Trophoblast cell (in vitro differentiated cells and primary cell): ENCODE measurements around the gene POTEF.
A peak's percentile ranks its signal among the peaks of the same experiment; 100 is the strongest.
"Not testable (repeated sequence)": the region's sequence is repeated elsewhere in the genome, so short reads cannot be mapped to it uniquely, and the experiment has no call there.

Experiments used
- DNase-seq, 2 donors: peaks; one replicate each; pipeline ENCODE4 v3.0.0-alpha.2; 2016
- H2AFZ ChIP-seq: 2 replicates; pipeline ENCODE4 v1.6.1; 2013; ENCODE audit warnings: low read length, moderate library complexity, mild to moderate bottlenecking; ENCODE audit not compliant: insufficient read depth, poor library complexity
- H2AK5ac ChIP-seq: 2 replicates; pipeline ENCODE4 v1.6.1; 2013; ENCODE audit warnings: mild to moderate bottlenecking, low read length
- H2BK120ac ChIP-seq: 2 replicates; pipeline ENCODE4 v1.6.1; 2013; ENCODE audit warnings: low read length, mild to moderate bottlenecking, moderate library complexity; ENCODE audit not compliant: insufficient read depth, poor library complexity
- H2BK12ac ChIP-seq: 2 replicates; pipeline ENCODE4 v1.6.1; 2013; ENCODE audit warnings: mild to moderate bottlenecking, low read length, moderate library complexity
- H2BK5ac ChIP-seq: 2 replicates; pipeline ENCODE4 v1.6.1; 2013; ENCODE audit warnings: low read length, low read depth, moderate library complexity, mild to moderate bottlenecking; ENCODE audit not compliant: poor library complexity
- H3K14ac ChIP-seq: 2 replicates; pipeline ENCODE4 v1.6.1; 2013; ENCODE audit warnings: mild to moderate bottlenecking, low read length
- H3K18ac ChIP-seq: 2 replicates; pipeline ENCODE4 v1.6.1; 2013; ENCODE audit warnings: mild to moderate bottlenecking, low read length
- H3K23ac ChIP-seq: 2 replicates; pipeline ENCODE4 v1.6.1; 2013; ENCODE audit warnings: low read length
- H3K27ac ChIP-seq: 2 replicates; pipeline ENCODE4 v1.5.1; 2013; ENCODE audit warnings: low read depth, mild to moderate bottlenecking, inconsistent platforms, low read length, moderate library complexity
- H3K27me3 ChIP-seq: 2 replicates; pipeline ENCODE4 v1.6.1; 2013; ENCODE audit warnings: inconsistent platforms, mild to moderate bottlenecking, low read length, moderate library complexity; ENCODE audit not compliant: insufficient read depth
- H3K36me3 ChIP-seq, 2 experiments: 1 replicate in 1 of 2; 2 replicates in 1 of 2; pipeline ENCODE4 v1.6.1; 2013; ENCODE audit warnings: low read length in 2 of 2, mild to moderate bottlenecking in 2 of 2, moderate library complexity in 1 of 2; ENCODE audit not compliant: insufficient read depth in 2 of 2, control insufficient read depth in 1 of 2
- H3K4ac ChIP-seq: 2 replicates; pipeline ENCODE4 v1.6.1; 2013; ENCODE audit warnings: low read depth, mild to moderate bottlenecking, low read length, moderate library complexity
- H3K4me1 ChIP-seq, 2 experiments: 1 replicate in 1 of 2; 2 replicates in 1 of 2; pipeline ENCODE4 v1.6.1; 2013; ENCODE audit warnings: low read length in 2 of 2, mild to moderate bottlenecking in 2 of 2, moderate library complexity in 1 of 2; ENCODE audit not compliant: insufficient read depth in 2 of 2, control insufficient read depth in 1 of 2
- H3K4me2 ChIP-seq: 2 replicates; pipeline ENCODE4 v1.6.1; 2013; ENCODE audit warnings: inconsistent platforms, mild to moderate bottlenecking, low read length, moderate library complexity
- H3K4me3 ChIP-seq: 2 replicates; pipeline ENCODE4 v1.5.1; 2013; ENCODE audit warnings: mild to moderate bottlenecking, low read depth, low read length, inconsistent platforms
- H3K79me1 ChIP-seq: one replicate; pipeline ENCODE4 v1.6.1; 2013; ENCODE audit warnings: low read length
- H3K79me2 ChIP-seq: 2 replicates; pipeline ENCODE4 v1.6.1; 2013; ENCODE audit warnings: low read length, mild to moderate bottlenecking; ENCODE audit not compliant: control insufficient read depth, insufficient read depth, poor library complexity
- H3K9ac ChIP-seq: 2 replicates; pipeline ENCODE4 v1.6.1; 2013; ENCODE audit warnings: mild to moderate bottlenecking, low read length
- H3K9me3 ChIP-seq: 2 replicates; pipeline ENCODE4 v1.6.1; 2013; ENCODE audit warnings: low read depth, mild to moderate bottlenecking, control low read depth, inconsistent platforms, low read length; ENCODE audit not compliant: insufficient read depth
- H4K12ac ChIP-seq: 2 replicates; pipeline ENCODE4 v1.6.1; 2013; ENCODE audit warnings: low read depth, mild to moderate bottlenecking, low read length, moderate library complexity
- H4K8ac ChIP-seq: 2 replicates; pipeline ENCODE4 v1.6.1; 2013; ENCODE audit warnings: low read depth, mild to moderate bottlenecking, low read length, moderate library complexity
- H4K91ac ChIP-seq: one replicate; pipeline ENCODE4 v1.6.1; 2013; ENCODE audit warnings: low read depth, mild to moderate bottlenecking, low read length, moderate library complexity
- WGBS: extraction: QIAGEN DNeasy Blood & Tissue Kit; methylation state at CpG from one replicate; pipeline ENCODE4 v1.1.7; 2013; ENCODE audit warnings: missing lambda C conversion rate; ENCODE audit not compliant: insufficient read length, insufficient coverage; ENCODE audit errors: extremely low coverage; 5-methylcytosine and 5-hydroxymethylcytosine counted together

POTEF gene

DNA sequence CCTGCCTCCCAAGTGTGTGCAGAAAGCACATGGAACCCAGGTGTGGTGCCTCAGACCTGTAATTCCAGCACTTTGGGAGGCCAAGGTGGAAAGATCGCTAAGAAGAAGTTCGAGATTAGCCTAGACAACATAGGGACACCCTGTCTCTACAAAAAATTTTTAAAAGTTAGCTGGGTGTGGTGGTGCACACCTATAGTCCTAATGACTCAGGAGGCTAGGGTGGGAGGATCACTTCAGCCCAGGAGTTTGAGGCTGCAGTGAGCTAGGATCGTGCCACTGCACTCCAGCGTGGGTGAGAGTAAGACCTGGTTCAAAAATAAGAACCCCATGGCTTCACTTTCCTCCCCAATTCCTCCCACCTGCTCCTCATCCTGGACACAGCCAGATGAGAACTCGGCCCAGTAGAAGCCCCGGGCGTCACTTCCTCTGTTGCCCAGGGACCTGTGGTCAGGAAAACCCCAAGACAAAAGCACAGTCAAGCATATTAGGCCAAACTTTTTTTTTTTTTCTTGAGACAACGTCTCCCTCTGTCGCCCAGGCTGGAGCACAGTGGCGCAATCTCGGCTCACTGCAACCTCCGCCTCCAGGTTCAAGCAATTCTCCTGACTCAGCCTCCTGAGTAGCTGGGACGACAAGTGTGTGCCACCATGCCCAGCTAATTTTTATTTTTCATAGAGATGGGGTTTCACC is 28.9 kb upstream of the POTEF start:
- not testable (repeated sequence) for H3K4ac ChIP-seq, H3K27ac ChIP-seq, H3K9ac ChIP-seq, H3K4me1 ChIP-seq, H3K9me3 ChIP-seq, H2AK5ac ChIP-seq, H2BK12ac ChIP-seq, H3K18ac ChIP-seq, H2BK5ac ChIP-seq, H2BK120ac ChIP-seq, H4K91ac ChIP-seq, DNase-seq, H4K12ac ChIP-seq, H4K8ac ChIP-seq, H3K14ac ChIP-seq, H3K79me2 ChIP-seq, H2AFZ ChIP-seq, H3K4me3 ChIP-seq, H3K4me2 ChIP-seq, H3K79me1 ChIP-seq, H3K23ac ChIP-seq, H3K27me3 ChIP-seq
- WGBS: no CpG with 5 or more reads among the region's 13 CpGs
- H3K36me3 ChIP-seq: peaks cover 54 to 57% of the 10 kb centered on the region in 2 experiments

DNA sequence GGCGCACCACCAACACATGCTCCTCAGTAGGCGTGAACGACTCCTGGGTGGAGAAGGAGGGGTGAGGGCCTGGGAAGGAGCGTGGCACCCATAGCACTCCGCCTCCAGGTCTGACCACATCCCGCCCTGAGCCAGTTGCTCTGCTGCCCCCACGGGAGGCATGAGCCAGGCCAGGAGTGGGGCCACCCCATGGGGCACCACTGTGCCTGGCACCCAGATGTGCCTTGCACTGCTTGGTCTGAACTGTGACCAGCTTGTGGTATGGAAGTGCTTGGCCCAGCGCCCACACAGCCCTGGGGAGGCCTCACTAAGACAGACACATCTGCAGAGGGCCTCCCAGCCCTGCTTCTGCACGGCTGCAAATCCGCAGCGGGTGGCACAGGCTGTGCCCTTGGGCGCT is 28.3 kb upstream of the POTEF start:
- not testable (repeated sequence) for H3K79me2 ChIP-seq, H2AFZ ChIP-seq, H3K4ac ChIP-seq, DNase-seq, H3K4me1 ChIP-seq, H3K9me3 ChIP-seq, H3K4me3 ChIP-seq, H2BK12ac ChIP-seq, H2BK5ac ChIP-seq, H4K8ac ChIP-seq, H3K27ac ChIP-seq, H4K91ac ChIP-seq, H3K14ac ChIP-seq, H3K23ac ChIP-seq, H3K4me2 ChIP-seq, H3K9ac ChIP-seq, H3K27me3 ChIP-seq, H2AK5ac ChIP-seq, H2BK120ac ChIP-seq, H3K18ac ChIP-seq, H4K12ac ChIP-seq, H3K79me1 ChIP-seq
- H3K36me3 ChIP-seq: peaks cover 55 to 57% of the 10 kb centered on the region in 2 experiments
- WGBS: no CpG with 5 or more reads among the region's 12 CpGs

DNA sequence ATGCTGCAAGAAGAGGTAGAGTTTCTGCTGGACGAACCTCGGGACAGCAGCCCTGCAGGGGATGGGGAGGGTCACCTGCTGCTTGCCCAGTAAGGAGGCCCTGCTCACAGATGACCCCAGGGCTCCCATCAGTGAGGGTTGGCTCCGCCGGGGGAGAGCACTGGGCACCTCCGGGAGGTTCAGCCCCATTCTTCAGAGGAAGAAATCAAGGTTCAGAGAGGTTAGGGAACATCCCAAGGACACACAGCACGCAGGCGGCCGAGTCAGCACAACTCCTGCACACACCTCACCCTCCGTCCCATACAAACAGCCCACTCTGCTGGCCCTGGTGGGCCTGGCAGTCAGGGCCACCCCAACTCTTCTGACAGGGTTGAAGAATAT is 27.6 kb upstream of the POTEF start:
- Histone ChIP-seq H3K14ac (no peak overlapping the region), H2BK5ac (no peak overlapping the region), H2BK120ac (no peak overlapping the region), H3K79me2 (no peaks in the 10 kb centered on the region), H3K4me3 (no peak overlapping the region), H3K18ac (no peak overlapping the region), H3K9me3 (peaks cover 2% of the 10 kb centered on the region), H3K4me1 (no peaks in the 10 kb centered on the region), H3K36me3 (peaks cover 60% of the 10 kb centered on the region in 2 experiments), H3K27ac (no peak overlapping the region), H2BK12ac (no peak overlapping the region), H2AFZ (no peak overlapping the region), H3K23ac (no peak overlapping the region), H4K91ac (no peak overlapping the region), H4K12ac (no peak overlapping the region), H3K27me3 (no peaks in the 10 kb centered on the region), H3K79me1 (no peaks in the 10 kb centered on the region), H2AK5ac (no peak overlapping the region), H3K9ac (no peak overlapping the region), H3K4ac (no peak overlapping the region), H3K4me2 (no peak overlapping the region), H4K8ac (no peak overlapping the region)
- DNase-seq: no peak
- WGBS: no CpG with 5 or more reads among the region's 9 CpGs

DNA sequence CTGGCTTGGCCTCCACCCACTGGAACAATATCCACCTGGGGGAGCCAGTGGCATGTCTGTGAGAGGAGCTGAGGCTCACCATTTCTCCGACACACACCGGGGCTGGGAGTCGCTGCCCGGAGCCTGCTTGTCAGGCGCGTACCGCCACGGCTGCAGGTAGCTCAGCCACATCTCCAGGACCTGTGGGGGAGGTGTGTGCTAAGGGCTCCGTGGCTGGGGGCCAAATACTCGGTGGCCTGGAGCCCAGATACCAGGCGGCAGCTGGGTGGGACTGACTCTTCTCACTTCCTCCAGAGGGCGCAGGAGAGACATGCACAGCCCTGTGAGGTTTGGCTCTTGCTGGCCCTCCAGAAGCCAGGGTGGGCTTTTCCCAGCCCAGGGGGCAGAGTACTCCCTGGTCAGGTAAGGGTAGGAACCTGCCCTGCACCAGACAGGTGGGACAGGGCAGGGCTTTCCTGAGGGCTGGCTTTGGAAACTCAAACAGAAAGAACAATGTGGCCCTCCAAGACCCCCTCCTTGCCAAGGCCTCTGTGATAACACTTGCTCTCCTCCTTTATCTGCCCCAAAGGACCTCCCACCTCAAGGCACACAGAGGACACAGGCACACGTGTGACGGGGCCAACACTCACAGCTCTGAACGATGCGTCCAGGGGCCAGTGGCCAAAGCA is 27.1 kb upstream of the POTEF start:
- DNase-seq: peak; percentile 20 to 44
- peaks cover 58 to 59% of the 10 kb centered on the region in 2 experiments for H3K36me3 ChIP-seq
- H2AFZ ChIP-seq, H3K23ac ChIP-seq, H4K91ac ChIP-seq, H2BK5ac ChIP-seq, H2BK120ac ChIP-seq, H3K27me3 ChIP-seq, H2AK5ac ChIP-seq, H3K9me3 ChIP-seq, H3K9ac ChIP-seq, H3K79me2 ChIP-seq, H3K4me3 ChIP-seq, H2BK12ac ChIP-seq, H4K8ac ChIP-seq, H3K18ac ChIP-seq, H3K4me1 ChIP-seq, H3K14ac ChIP-seq, H3K4me2 ChIP-seq, H3K4ac ChIP-seq, H4K12ac ChIP-seq, H3K79me1 ChIP-seq, H3K27ac ChIP-seq: not testable (repeated sequence)
- WGBS: no CpG with 5 or more reads among the region's 16 CpGs
